GM19023 (cell line): ENCODE results near the gene TYW1.
"Not testable (repeated sequence)": the region's sequence is repeated elsewhere in the genome, so short reads cannot be mapped to it uniquely, and the experiment has no call there.

Experiments used
- ATAC-seq: cut with Tn5 transposase; IDR thresholded peaks from one replicate; pipeline ENCODE4 v1.9.1; 2021; ENCODE audit warnings: mild to moderate bottlenecking, moderate library complexity; ENCODE audit not compliant: unreplicated experiment

Gene TYW1

DNA sequence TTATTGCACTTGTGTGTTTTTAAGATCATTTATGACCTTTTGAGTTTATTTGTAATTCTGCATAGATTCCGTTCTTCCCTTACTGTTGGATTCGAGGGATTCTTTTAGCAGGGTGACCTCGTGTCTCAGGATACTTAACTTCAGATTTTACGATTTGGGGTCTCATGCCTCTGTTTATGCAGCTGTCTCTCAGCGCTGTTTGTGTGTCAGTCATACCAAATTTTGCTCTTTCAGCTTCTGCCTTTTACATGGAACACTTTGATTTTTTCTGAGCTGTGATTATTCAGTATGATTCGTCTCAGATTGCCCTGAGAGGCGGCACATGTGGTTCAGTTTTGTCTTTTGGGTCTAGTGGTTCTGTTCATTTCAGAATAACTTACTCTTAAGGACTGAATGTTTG lies 236.9 kb downstream of the TYW1 start:
- not testable (repeated sequence) for ATAC-seq

DNA sequence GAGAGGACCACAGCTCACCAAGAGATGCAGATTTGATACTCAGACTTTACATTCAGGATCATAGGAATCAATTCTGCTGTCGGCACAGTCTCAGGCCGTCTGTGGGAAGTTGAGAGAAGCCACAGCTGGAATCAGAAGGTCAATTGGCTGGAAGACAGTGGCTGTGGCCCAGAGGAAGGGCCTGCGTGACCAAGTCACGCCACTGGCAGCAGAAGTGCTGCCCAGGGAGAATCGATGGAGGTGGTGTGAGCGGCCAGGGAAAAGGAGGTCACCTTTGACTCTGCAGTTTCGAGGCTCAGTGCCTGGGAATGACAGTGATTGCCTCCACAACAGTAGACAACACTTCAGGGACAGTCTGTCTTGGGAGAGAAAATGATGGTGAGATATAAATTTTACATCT lies 239.6 kb downstream of the TYW1 start:
- not testable (repeated sequence) for ATAC-seq

- ATAC-seq = not testable (repeated sequence)
These were observed 246.2 kb downstream of the TYW1 start for GRCh38 chr7:67242871-67243270.

GRCh38 chr7:67248364-67248763 lies 251.7 kb downstream of the TYW1 start:
- not testable (repeated sequence) for ATAC-seq

DNA sequence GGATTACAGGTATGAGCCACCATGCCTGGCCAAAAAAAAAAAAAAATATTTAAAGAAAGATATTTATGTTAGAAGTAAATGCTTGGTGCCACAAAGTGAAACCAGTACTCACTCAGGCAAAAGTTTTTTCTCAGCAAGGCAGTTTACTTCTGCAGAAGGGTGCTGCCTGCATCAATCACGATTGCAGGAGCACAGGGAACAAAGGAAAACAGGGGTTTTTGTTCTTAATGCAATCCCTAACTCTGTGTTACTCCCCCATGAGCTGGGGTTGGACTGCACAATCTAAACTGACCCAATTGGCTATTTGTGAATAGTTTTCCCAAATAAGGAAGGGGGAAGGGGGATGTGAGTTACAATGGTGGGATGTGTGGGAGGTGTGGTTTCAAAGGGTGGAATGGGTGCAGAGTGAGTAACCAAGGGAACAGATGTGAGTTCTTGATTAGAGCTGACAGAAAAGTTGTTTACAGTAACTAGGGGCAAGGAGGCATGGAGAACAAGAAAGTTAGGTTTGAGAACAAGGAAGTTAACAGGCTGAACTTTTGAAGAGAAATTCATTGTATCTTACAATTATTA lies 255.4 kb downstream of the TYW1 start:
- no peak for ATAC-seq

GRCh38 chr7:67255076-67255475 lies 258.4 kb downstream of the TYW1 start:
- not testable (repeated sequence) for ATAC-seq

DNA sequence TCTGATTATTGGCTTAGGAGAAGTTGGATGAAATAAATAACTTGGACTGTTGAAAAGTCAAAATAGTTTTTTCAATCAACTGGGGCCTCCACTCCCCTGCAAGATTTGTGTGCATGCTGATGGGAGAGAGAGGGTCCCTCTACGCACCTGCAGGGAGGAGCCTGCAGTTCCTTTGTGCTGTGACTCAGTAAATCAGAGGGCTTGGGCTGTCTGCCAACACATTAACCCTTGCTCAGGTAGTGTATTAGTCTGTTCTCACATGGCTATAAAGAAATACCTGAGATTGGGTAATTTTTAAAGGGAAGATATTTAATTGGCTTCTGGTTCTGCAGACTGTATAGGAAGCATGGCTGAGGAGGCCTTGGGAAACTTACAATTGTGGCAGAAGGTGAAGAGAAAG lies 261.1 kb downstream of the TYW1 start:
- not testable (repeated sequence) for ATAC-seq

DNA sequence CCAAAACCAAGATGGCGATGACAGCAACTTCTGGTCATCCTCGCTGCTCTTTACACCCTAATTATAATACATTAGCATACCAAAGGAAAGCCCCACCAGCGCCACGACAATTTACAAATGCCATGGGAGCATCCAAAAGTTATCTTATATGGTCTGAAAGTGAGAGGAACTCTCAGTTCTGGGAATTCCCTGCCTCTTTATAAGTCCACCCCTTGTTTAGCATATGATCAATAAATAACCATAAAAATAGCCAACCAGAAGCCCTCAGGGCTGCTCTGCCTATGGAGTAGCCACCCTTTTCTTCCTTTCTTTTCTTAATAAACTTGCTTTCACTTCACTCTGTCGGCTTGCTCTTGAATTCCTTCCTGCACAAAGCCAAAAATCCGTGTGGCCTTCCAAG lies 262.7 kb downstream of the TYW1 start:
- ATAC-seq = not testable (repeated sequence)

DNA sequence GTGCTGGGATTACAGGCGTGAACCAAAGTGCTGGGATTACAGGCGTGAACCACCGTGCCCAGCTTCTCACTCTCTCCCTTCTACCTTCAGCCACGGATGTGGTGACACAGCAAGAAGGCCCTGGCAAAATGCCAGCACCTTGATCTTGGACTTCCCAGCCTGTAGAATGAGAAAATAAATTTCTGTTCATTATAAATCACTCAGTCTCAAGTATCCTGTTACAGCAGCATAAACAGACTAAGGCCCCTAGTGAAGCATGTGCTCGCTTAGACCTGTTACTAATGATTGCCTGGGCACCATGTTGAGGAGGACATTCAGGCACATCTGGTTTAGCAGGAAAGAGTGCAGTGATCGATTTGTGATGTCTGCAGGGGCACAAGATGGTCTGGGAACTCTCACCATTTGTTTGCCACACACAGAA lies 263.5 kb downstream of the TYW1 start:
- ATAC-seq = not testable (repeated sequence)

- not testable (repeated sequence) for ATAC-seq
These were observed 267.4 kb downstream of the TYW1 start for GRCh38 chr7:67264000-67264399.

DNA sequence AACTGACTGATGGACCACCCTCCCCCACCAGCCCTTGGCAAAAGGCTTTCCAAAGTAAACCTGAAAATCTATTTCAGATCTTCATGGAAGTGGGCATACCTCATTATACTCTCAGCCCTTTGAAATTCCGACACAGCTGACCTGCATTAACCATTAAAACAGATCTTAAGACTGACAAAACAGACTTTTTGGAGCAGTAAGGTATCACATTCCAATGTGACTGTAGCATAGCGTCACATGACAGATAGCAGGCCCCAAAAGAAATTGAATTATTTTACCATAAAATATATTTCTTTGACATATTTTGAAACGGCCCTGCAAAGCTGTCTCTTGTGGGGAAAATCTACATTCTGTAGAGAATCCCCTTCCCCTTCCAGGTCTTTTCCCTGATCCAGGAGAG lies 269.4 kb downstream of the TYW1 start:
- ATAC-seq = not testable (repeated sequence)

DNA sequence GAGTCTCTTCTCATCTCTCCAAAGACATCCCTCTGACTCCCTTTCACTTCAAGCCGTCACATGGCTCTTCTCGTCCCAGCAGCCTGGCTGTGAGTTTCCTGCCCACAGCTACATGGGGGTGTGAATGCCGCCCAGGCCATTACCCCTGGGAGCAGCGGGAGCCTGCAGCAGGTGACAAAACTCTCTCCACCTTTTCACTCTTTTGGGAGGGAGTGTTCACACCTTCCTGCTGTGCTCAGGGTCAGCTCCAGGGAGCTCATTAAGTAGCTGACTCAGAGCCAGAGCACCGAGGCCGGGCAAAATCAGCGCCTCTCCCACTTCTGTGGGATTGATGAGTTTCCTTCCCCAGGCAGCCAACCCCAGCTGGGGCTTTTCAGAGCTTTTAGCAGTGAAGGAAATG lies 271.3 kb downstream of the TYW1 start:
- ATAC-seq = no peak

DNA sequence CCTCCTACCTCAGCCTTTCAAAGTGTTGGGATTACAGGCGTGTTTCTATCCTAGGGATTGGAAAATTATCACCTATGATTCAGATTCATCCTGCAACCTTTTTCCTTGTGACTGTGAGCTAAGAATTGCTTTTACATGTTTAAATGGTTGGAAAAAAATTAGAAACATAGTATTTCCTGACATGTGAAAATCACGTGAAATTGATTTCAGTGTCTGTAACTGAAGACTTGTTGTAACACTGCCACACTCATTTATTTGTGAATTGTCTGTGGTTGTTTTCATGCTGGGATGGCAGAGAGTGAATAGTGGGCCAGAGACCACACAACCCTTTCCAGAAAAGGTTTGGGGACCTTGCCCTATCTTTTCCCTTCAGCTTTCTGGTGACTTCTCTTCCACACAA lies 273.3 kb downstream of the TYW1 start:
- ATAC-seq = not testable (repeated sequence)
